ENCODE results near the gene RPL21.

RPL21 gene

DNA sequence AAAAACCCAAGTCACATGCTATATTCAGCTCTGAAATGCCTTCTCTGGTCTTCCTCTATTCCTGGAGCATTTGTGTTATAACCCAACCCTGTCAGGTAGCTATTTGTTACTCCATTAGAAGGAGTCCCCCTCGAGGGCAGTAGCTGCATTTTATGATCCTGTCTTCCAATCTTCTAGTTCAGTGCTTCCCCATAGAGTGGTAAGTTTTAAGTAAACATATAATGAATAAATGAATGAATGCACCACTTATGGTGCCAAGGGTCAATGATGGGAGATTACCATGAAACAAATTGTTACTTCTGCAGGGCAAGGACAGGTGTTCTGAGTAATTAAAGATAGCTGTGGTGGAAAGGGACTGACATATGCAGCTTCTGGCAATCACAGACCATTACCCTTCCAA, 23.3 kb downstream of the RPL21 start:
- Histone ChIP-seq H3K9me3 (ENCODE audit: severe bottlenecking) (no peaks in the 10 kb centered on the region), H3K4me1 (ENCODE audit: insufficient read depth, poor library complexity, severe bottlenecking) (no peaks in the 10 kb centered on the region), H3K4me3 (ENCODE audit: severe bottlenecking) (no peak overlapping the region), H3K27ac (ENCODE audit: poor library complexity, severe bottlenecking) (no peak overlapping the region), H3K36me3 (ENCODE audit: low read depth) (no peaks in the 10 kb centered on the region), H3K27me3 (ENCODE audit: insufficient read depth, poor library complexity, severe bottlenecking) (no peaks in the 10 kb centered on the region)
- ATAC-seq (ENCODE audit: low read depth) (no peak), DNase-seq (ENCODE audit: low spot score) (no peak)
- TF ChIP-seq, protein P1, sequence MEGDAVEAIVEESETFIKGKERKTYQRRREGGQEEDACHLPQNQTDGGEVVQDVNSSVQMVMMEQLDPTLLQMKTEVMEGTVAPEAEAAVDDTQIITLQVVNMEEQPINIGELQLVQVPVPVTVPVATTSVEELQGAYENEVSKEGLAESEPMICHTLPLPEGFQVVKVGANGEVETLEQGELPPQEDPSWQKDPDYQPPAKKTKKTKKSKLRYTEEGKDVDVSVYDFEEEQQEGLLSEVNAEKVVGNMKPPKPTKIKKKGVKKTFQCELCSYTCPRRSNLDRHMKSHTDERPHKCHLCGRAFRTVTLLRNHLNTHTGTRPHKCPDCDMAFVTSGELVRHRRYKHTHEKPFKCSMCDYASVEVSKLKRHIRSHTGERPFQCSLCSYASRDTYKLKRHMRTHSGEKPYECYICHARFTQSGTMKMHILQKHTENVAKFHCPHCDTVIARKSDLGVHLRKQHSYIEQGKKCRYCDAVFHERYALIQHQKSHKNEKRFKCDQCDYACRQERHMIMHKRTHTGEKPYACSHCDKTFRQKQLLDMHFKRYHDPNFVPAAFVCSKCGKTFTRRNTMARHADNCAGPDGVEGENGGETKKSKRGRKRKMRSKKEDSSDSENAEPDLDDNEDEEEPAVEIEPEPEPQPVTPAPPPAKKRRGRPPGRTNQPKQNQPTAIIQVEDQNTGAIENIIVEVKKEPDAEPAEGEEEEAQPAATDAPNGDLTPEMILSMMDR (IDR thresholded peaks at IDR 0.05; ENCODE audit: poor library complexity, severe bottlenecking): no peak

DNA sequence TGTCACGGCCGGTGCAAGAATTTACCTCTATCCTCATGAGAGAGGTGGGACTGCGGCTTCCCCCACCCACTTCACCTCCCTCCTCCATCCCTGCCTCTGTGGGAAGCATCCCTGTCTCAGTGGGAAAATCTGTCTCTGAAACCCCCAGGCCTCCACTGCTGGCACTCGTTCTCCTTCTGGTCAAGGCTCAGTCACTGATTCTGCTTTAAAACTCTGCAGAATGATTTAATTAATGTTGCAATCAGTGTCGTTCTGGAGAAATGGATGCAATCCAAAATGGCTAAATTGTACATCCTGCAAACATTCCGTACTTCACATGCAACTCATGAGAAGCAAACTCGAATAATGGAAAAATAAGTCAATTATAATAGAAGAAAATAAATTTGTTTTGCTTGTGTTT, 24.8 kb downstream of the RPL21 start:
- H3K27ac ChIP-seq (ENCODE audit: poor library complexity, severe bottlenecking): no peak overlapping the region
- no peaks in the 10 kb centered on the region for H3K27me3 ChIP-seq (ENCODE audit: insufficient read depth, poor library complexity, severe bottlenecking)
- H3K36me3 ChIP-seq (ENCODE audit: low read depth): no peaks in the 10 kb centered on the region
- no peak for ATAC-seq (ENCODE audit: low read depth)
- no peak overlapping the region for H3K4me3 ChIP-seq (ENCODE audit: severe bottlenecking)
- DNase-seq (ENCODE audit: low spot score): no peak
- no peaks in the 10 kb centered on the region for H3K4me1 ChIP-seq (ENCODE audit: insufficient read depth, poor library complexity, severe bottlenecking)
- no peaks in the 10 kb centered on the region for H3K9me3 ChIP-seq (ENCODE audit: severe bottlenecking)
- TF ChIP-seq, protein P1 (IDR thresholded peaks at IDR 0.05; ENCODE audit: poor library complexity, severe bottlenecking): no peak

DNA sequence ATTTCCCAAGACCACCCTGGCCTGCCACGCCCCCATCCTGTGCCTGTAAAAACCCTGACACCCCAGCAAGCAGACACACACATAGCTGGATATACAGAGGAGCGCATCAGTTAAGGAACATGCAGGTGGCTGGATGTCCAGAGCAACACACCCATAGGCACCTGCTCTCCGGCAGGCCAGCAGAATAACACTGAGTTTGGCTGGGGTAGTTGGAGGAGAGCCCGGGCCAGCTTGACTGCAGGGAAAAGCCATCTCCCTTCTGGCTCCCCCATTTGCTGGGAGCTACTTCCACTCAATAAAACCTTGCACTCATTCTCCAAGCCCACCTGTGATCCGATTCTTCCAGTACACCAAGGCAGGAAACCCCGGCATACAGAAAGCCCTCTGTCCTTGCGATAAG, 28.1 kb downstream of the RPL21 start:
- H3K27ac ChIP-seq (ENCODE audit: poor library complexity, severe bottlenecking): no peak overlapping the region
- H3K36me3 ChIP-seq (ENCODE audit: low read depth): no peaks in the 10 kb centered on the region
- H3K9me3 ChIP-seq (ENCODE audit: severe bottlenecking): no peaks in the 10 kb centered on the region
- TF ChIP-seq, protein P1 (IDR thresholded peaks at IDR 0.05; ENCODE audit: poor library complexity, severe bottlenecking): no peak
- ATAC-seq (ENCODE audit: low read depth) (no peak), DNase-seq (ENCODE audit: low spot score) (no peak)
- no peaks in the 10 kb centered on the region for H3K4me1 ChIP-seq (ENCODE audit: insufficient read depth, poor library complexity, severe bottlenecking)
- no peak overlapping the region for H3K4me3 ChIP-seq (ENCODE audit: severe bottlenecking)
- no peaks in the 10 kb centered on the region for H3K27me3 ChIP-seq (ENCODE audit: insufficient read depth, poor library complexity, severe bottlenecking)

DNA sequence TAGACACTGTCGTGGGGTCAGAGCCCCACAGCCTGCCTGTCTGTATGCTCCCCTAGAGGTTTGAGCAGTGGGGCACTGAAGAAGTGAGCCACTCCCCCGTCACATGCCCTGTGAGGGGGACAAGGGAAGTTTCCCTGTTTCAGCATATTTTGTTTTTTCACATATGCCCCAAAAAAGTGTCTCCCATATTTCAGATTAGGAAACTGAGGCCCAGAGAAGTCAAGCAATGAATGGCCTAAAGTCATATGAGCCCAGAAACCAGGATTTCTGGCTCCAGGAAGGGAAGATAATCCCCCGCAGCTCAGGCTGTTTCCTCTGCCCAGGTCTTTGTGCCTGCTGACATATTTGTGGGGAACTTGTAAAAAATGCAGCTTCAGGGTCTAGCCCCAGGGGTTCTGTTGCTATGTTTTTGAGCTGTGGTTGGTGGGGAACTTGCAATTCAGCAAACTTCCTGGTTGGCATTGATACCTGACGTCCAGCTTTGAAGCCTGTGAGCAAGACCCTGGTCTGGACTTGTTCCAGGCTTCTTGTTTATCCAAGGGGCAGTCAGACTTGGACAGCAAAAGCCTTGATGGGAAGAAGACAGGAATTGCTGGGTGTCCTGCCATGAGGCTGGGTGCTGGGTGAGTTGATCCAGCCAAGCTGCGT, 28.8 kb downstream of the RPL21 start:
- Histone ChIP-seq H3K36me3 (ENCODE audit: low read depth) (no peaks in the 10 kb centered on the region), H3K27me3 (ENCODE audit: insufficient read depth, poor library complexity, severe bottlenecking) (no peaks in the 10 kb centered on the region), H3K4me1 (ENCODE audit: insufficient read depth, poor library complexity, severe bottlenecking) (no peaks in the 10 kb centered on the region), H3K27ac (ENCODE audit: poor library complexity, severe bottlenecking) (no peak overlapping the region), H3K9me3 (ENCODE audit: severe bottlenecking) (no peaks in the 10 kb centered on the region), H3K4me3 (ENCODE audit: severe bottlenecking) (no peak overlapping the region)
- TF ChIP-seq, protein P1 (IDR thresholded peaks at IDR 0.05; ENCODE audit: poor library complexity, severe bottlenecking): no peak
- ATAC-seq (ENCODE audit: low read depth) (no peak), DNase-seq (ENCODE audit: low spot score) (no peak)

DNA sequence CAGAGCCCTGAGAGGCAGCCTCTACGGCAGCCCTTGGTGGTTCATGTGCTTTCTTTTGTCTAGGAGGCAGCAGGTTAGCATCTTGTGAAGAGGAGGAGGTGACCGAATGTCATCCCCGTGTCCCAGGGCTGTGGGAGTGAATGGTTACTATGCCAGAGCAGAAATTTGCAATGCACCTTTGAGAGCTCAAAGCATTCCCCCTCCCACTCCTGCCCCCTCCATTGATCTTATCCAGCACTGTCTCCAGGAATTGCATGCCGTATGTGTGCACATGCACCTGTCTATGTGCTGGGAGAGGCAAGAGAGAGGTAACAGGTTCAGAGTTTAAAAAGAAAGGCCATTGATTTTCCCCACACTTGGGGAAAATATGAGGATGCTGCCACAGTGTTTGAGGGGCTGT, 29.5 kb downstream of the RPL21 start:
- no peaks in the 10 kb centered on the region for H3K9me3 ChIP-seq (ENCODE audit: severe bottlenecking)
- no peaks in the 10 kb centered on the region for H3K36me3 ChIP-seq (ENCODE audit: low read depth)
- TF ChIP-seq, protein P1 (IDR thresholded peaks at IDR 0.05; ENCODE audit: poor library complexity, severe bottlenecking): no peak
- no peak for DNase-seq (ENCODE audit: low spot score)
- ATAC-seq (ENCODE audit: low read depth): no peak
- no peak overlapping the region for H3K27ac ChIP-seq (ENCODE audit: poor library complexity, severe bottlenecking)
- H3K4me3 ChIP-seq (ENCODE audit: severe bottlenecking): no peak overlapping the region
- no peaks in the 10 kb centered on the region for H3K27me3 ChIP-seq (ENCODE audit: insufficient read depth, poor library complexity, severe bottlenecking)
- no peaks in the 10 kb centered on the region for H3K4me1 ChIP-seq (ENCODE audit: insufficient read depth, poor library complexity, severe bottlenecking)
